Mucosa of descending colon (tissue), 3 donors: ENCODE measurements around the gene CCDC187. TPM values are rescaled to one million over a fixed set of nuclear protein-coding genes. Genes with fewer than 3 reads are reported as not detected.

ENCODE experiments used
- ATAC-seq: fragments of 200-7000 bp; cut with Tn5 transposase; one replicate; pipeline ENCODE4 v1.9.1; 2020; ENCODE audit warnings: mild to moderate bottlenecking, moderate library complexity
- DNase-seq, 3 donors: peaks; one replicate each; pipeline ENCODE4 v3.0.0-alpha.2; 2020
- H3K36me3 ChIP-seq: fragments of 200-600 bp; one replicate; pipeline ENCODE4 v1.8.0; 2021; ENCODE audit warnings: low read depth, mild to moderate bottlenecking
- H3K4me1 ChIP-seq: fragments of 200-600 bp; one replicate; pipeline ENCODE4 v1.8.0; 2021; ENCODE audit warnings: low read depth, mild to moderate bottlenecking
- H3K4me3 ChIP-seq: fragments of 200-600 bp; one replicate; pipeline ENCODE4 v1.8.0; 2021; ENCODE audit warnings: mild to moderate bottlenecking
- H3K9me3 ChIP-seq: fragments of 200-600 bp; one replicate; pipeline ENCODE4 v1.8.0; 2021; ENCODE audit warnings: mild to moderate bottlenecking
- intact Hi-C, 2 donors: fragments of 100-400 bp; cut with DNase I in 1 of 2; cut with micrococcal nuclease in 1 of 2; formaldehyde crosslinking; loops; one replicate each; pipeline versions ENCODE4 v1.11.0 to v1.11.1; 2022; cut with DNase I, micrococcal nuclease
- total RNA-seq, 3 donors: library from RNA; stranded (reverse); fragmentation: NEBNext Ultra II Directional in 2 of 3; extraction: Animal tissue kit (Norgen Biotek cat#: 25700) in 2 of 3; gene quantifications; one replicate each; pipeline versions ENCODE4 v1.2.1 to v1.2.4, GENCODE V29; 2021 to 2023
- TF ChIP-seq, protein P1 (sequence below): fragments of 200-600 bp; IDR thresholded peaks from one replicate; pipeline ENCODE4 v1.8.0; 2022; ENCODE audit warnings: antibody characterized with exemption, mild to moderate bottlenecking
- donor health status: DM: no; HTN: no; CAD: no; lungs with moderate emphysema.
- donor health status: DM: no; HTN: no; CAD: no.
- donor health status: DM: no; HTN: yes; CAD: no.

CCDC187 gene
- total RNA-seq, 3 donors from 2014 or later: 0.19 to 0.93 (median 0.48) TPM

DNA sequence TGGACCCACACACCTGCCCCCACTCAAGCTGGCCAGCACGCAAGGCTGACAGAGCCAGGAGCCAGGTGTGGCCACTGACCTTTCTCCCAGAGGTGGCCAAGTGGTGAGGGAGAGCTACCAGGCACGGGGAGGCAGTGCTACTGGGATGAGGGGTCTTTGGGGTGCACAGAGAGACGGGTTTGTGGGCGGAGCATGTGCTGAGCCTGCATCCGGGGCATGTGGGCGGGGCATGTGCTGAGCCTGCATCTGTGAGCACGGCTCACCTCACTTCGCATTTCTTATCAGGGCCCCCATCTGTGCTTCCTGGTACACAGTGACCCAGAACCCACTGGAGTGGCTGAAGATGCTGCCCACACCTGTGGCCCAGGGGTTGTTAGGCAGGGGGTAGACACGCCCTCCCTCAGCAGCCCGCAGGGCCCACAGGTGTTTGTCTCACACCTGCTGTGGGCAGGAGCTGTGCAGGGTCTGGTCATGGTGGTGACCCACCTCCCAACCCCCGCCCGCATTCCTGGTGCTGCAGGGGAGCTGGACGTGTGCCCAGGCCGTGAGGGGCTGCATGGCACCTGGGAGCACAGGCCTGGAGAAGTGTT lies 21.5 kb downstream of the CCDC187 start:
- intact Hi-C loops: no loop called here
- TF ChIP-seq, protein P1, sequence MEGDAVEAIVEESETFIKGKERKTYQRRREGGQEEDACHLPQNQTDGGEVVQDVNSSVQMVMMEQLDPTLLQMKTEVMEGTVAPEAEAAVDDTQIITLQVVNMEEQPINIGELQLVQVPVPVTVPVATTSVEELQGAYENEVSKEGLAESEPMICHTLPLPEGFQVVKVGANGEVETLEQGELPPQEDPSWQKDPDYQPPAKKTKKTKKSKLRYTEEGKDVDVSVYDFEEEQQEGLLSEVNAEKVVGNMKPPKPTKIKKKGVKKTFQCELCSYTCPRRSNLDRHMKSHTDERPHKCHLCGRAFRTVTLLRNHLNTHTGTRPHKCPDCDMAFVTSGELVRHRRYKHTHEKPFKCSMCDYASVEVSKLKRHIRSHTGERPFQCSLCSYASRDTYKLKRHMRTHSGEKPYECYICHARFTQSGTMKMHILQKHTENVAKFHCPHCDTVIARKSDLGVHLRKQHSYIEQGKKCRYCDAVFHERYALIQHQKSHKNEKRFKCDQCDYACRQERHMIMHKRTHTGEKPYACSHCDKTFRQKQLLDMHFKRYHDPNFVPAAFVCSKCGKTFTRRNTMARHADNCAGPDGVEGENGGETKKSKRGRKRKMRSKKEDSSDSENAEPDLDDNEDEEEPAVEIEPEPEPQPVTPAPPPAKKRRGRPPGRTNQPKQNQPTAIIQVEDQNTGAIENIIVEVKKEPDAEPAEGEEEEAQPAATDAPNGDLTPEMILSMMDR: no peak
- Histone ChIP-seq H3K4me3 (no peak overlapping the region), H3K9me3 (no peaks in the 10 kb centered on the region), H3K4me1 (peaks cover 9% of the 10 kb centered on the region), H3K36me3 (no peaks in the 10 kb centered on the region)
- ATAC-seq (peak; percentile 8), DNase-seq (no peak)

DNA sequence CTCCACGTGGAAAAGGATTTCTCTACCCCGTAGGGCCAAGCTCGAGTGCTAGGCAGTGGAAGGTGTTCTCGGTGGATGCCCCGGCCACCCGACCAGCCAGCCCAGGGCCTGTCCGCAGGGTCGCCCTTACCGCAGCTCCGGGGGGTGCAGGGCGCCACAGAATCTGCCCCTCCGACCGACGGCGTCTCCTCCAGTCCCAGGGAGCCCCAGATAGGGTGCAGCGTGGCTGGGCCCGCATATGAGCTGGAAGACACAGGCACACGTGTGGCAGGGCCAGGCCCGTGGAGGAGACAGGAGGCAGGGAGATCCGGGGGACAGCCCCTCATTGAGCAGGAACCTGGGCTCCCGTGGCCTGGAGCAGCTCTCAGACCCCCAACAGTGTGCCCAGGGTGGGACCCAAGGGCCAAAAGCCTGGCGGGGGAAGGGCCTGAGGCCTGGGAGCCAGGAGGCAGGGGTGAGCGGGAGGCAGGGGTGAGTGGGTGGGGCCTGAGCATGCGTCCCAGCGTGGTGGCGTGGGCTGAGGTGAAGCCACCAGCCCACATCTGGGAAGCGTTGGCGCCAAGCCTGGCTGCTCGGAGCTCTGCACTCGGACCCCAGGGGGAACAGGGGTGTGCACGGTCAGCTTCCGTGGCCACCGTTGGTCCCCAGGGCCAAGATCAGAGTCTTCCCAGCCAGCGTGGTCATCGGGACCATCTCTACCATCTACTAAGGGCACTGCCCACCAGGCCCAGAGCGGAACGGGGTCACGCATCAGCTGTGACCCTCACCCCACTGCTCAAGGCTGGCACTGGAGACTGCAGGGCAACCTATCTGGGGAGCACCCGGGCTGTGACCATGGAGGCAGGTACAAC lies 22.2 kb downstream of the CCDC187 start:
- intact Hi-C loops: no loop called here
- DNase-seq (no peak), ATAC-seq (no peak)

DNA sequence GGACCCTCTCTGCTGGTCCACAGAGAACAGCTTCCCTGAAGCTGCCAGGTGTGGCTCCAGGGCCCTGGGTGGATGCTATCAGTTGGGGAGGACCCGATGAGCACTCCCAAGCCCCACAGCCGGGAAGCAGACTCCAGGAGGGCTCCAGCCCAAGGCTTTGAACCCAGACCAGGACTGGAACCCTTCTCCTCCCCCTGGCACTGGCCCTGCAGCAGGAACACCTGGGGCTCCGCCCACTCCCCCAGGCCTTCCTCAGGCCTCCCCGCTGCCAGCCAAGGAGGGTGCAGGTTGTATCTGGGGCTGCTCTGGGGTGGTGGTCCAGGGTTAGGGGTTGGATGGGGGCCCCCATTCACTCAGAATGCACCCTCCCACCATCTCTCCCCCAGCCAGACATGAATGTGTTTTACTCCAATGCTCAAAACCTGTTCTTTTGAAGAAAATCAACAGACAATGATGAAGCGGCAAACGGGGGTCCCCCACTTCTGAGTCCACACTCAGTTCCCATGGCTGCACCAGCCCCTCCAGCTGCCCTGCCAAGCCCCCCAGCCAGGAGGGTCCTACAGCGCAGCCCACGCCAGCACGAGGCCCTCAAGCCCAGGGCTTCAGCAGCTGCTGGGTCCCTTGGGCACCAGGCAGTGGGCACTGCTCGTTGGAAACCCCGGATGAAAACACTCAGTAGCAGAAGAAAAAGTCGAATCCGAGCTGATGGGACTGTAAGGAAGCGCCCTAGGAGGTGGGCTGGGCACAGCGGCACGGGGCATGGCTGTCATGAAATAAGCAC lies 23.2 kb downstream of the CCDC187 start:
- DNase-seq: no peak
- Histone ChIP-seq H3K9me3 (no peaks in the 10 kb centered on the region), H3K4me1 (peaks cover 9% of the 10 kb centered on the region), H3K36me3 (no peaks in the 10 kb centered on the region), H3K4me3 (no peak overlapping the region)
- TF ChIP-seq, protein P1: no peak
- intact Hi-C loops: no loop called here
- no peak for ATAC-seq

More for the DNA sequence above, 22.2 kb downstream of the CCDC187 start:
- no peaks in the 10 kb centered on the region for H3K36me3 ChIP-seq
- no peaks in the 10 kb centered on the region for H3K9me3 ChIP-seq
- TF ChIP-seq, protein P1: no peak
- peaks cover 9% of the 10 kb centered on the region for H3K4me1 ChIP-seq
- H3K4me3 ChIP-seq: no peak overlapping the region

DNA sequence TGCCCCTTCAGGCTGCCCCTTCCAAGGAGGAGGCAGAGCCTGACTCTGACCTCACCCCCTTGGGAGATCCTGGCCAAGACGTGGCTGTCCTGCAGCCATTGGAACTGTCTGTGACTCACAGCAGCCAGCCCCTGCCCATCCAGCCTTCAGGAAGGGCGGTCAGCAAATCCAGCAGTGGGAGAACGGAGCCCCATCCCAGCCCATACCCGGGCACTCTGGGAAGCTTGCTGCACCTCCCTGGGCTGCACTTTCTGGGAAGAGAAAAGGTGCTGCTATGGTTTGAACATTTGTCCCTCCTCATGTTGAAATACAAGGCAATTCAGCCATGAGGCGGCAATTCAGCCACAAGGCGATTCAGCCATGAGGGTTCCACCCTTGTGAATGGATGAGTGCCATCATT lies 24.4 kb downstream of the CCDC187 start:
- intact Hi-C loops: no loop called here
- ATAC-seq: no peak
- no peak overlapping the region for H3K4me3 ChIP-seq
- DNase-seq: no peak
- no peaks in the 10 kb centered on the region for H3K36me3 ChIP-seq
- peaks cover 9% of the 10 kb centered on the region for H3K4me1 ChIP-seq
- TF ChIP-seq, protein P1: no peak
- no peaks in the 10 kb centered on the region for H3K9me3 ChIP-seq

DNA sequence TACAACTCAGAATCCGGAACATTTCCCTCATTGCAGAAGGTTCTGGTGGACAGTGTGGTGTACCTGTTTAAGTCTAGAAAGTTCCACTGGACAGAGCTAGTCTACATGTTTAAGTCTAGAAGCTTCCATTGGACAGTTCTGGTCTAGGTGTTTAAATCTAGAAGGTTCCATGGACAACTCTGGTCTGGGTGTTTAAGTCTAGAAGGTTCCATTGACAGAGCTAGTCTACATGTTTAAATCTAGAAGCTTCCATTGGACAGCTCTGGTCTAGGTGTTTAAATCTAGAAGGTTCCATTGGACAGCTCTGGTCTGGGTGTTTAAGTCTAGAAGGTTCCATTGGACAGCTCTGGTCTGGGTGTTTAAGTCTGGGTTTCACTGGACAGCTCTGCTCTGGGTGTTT lies 25.0 kb downstream of the CCDC187 start:
- H3K36me3 ChIP-seq: no peaks in the 10 kb centered on the region
- ATAC-seq (no peak), DNase-seq (no peak)
- no peak overlapping the region for H3K4me3 ChIP-seq
- intact Hi-C loops: no loop called here
- H3K9me3 ChIP-seq: no peaks in the 10 kb centered on the region
- TF ChIP-seq, protein P1: no peak
- H3K4me1 ChIP-seq: peaks cover 8% of the 10 kb centered on the region
